Natural killer cell (primary cell): ENCODE data around the gene TP53I13. TPM values are rescaled to one million over a fixed set of nuclear protein-coding genes. Genes with fewer than 3 reads are reported as not detected.

Experiments
- ATAC-seq, 3 donors: fragments of 150-1000 bp in 2 of 3; fragments of 200-7000 bp in 1 of 3; cut with Tn5 transposase; 1 replicate in 1 of 3; 2 replicates in 2 of 3; pipeline ENCODE4 v1.10.0; 2021; ENCODE audit warnings: mild to moderate bottlenecking in 2 of 3, moderate library complexity in 2 of 3
- DNase-seq, 2 donors: peaks; one replicate each; pipeline versions ENCODE4 v3.0.0 to v3.0.0-alpha.2; 2013 to 2021; ENCODE audit warnings: mixed read lengths in 1 of 2
- H3K27ac ChIP-seq: one replicate; pipeline ENCODE4 v1.5.1; 2013; ENCODE audit warnings: mild to moderate bottlenecking, low read length
- H3K27me3 ChIP-seq: one replicate; pipeline ENCODE4 v1.6.1; 2013; ENCODE audit warnings: low read length; ENCODE audit not compliant: control insufficient read depth, insufficient read depth
- H3K36me3 ChIP-seq: one replicate; pipeline ENCODE4 v1.6.1; 2013; ENCODE audit warnings: low read length; ENCODE audit not compliant: control insufficient read depth, insufficient read depth
- H3K4me1 ChIP-seq: one replicate; pipeline ENCODE4 v1.6.1; 2013; ENCODE audit warnings: low read length; ENCODE audit not compliant: control insufficient read depth, insufficient read depth
- H3K4me3 ChIP-seq: one replicate; pipeline ENCODE4 v1.5.1; 2013; ENCODE audit warnings: low read length
- H3K9me3 ChIP-seq: one replicate; pipeline ENCODE4 v1.6.1; 2013; ENCODE audit warnings: low read length; ENCODE audit not compliant: control insufficient read depth, insufficient read depth
- H3K27ac Mint-ChIP-seq, 2 donors: one replicate each; pipeline ENCODE4 v1.8.0; 2022; ENCODE audit warnings: mild to moderate bottlenecking in 2 of 2, mixed read lengths in 2 of 2, moderate library complexity in 1 of 2
- H3K27me3 Mint-ChIP-seq, 2 donors: one replicate each; pipeline ENCODE4 v1.8.0; 2022; ENCODE audit warnings: low read depth in 2 of 2, mixed read lengths in 2 of 2
- H3K36me3 Mint-ChIP-seq: one replicate; pipeline ENCODE4 v1.8.0; 2022; ENCODE audit warnings: mixed read lengths
- H3K4me1 Mint-ChIP-seq, 2 donors: one replicate each; pipeline ENCODE4 v1.8.0; 2022; ENCODE audit warnings: mixed read lengths in 2 of 2
- H3K4me3 Mint-ChIP-seq: one replicate; pipeline ENCODE4 v1.8.0; 2022; ENCODE audit warnings: mild to moderate bottlenecking, moderate library complexity, mixed read lengths
- H3K9me3 Mint-ChIP-seq, 2 donors: one replicate each; pipeline ENCODE4 v1.8.0; 2022; ENCODE audit warnings: mixed read lengths in 2 of 2
- WGBS: methylation state at CpG from one replicate; pipeline ENCODE4 v1.1.7; 2013; ENCODE audit warnings: missing lambda C conversion rate; ENCODE audit not compliant: insufficient coverage; 5-methylcytosine and 5-hydroxymethylcytosine counted together
- intact Hi-C: fragments of 100-400 bp; cut with micrococcal nuclease; formaldehyde crosslinking; loops from one replicate; pipeline ENCODE4 v1.14.2; 2022
- total RNA-seq, 4 donors: library from RNA; stranded (reverse); fragments of 120-200 nt in 1 of 4; gene quantifications; one replicate each; pipeline versions ENCODE4 v1.2.3 to v1.2.4, GENCODE V29; 2013 to 2022
- TF ChIP-seq, protein P1 (sequence below): fragments of 200-600 bp; IDR thresholded peaks from one replicate; pipeline ENCODE4 v1.8.0; 2022; ENCODE audit warnings: antibody characterized with exemption

TP53I13 gene
- total RNA-seq, 3 donors from 2014 or later (not counting 1 experiment from before 2014, with no cell fraction given), result 122 to 148 (median 148) TPM

DNA sequence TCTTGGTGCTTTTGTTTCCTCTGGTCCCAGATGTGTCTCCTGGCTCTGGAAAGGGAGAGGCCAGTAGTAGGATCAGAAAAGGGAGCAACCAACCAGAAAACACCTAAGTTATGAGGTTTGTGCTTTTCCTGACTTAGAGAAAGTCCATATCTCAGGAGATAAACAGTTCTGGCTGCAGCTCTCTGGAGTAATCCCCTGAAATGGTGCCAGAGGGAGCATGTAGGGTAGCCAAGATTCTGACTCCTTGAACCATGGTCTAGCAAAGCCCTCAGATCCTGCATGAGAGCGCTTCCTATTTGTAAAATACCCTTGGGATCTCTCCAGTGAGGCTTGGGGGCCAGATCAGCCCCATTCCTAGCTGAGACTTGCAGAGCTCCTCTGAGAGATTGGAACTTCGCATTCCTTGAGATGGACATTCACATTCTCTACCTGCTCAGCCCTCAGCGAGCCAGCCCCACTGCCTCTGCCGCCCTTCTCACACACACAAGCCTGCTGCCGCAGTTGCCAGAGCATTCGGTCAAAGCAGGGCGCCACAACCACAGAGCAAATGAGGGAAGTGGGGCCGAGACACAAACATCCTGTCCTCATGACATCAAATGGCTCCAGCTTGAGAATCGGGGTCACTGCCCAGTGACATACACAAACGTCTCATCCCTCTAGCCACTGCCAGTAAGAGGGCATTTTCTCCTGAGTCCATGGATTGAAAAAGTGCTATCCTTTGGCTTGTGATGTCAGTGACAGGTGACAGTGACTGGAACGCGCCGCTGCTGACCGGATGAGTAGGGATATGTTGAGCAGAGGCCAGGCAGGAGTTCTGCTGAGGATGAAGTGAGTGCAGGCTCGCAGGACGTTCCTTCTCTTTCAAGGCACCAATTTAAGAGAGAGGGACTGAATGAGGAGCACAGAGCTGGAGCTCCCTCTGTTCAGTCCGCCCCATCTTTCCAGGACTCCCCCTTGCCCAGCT is 6.7 kb upstream of the TP53I13 start:
- DNase-seq, result peak; percentile 17 to 44
- H3K27ac Mint-ChIP-seq, result peak overlapping the region; percentile 92
- 46% methylated on average over 17 of the region's 17 CpGs for WGBS
- H3K4me3 Mint-ChIP-seq, result peak overlapping the region; percentile 84
- intact Hi-C loops, result loop anchor here (10.0 kb wide), 1 partner anchor 53 kb away; no protein-coding TSS in a partner anchor
- peaks cover 64% of the 10 kb centered on the region for H3K4me1 ChIP-seq
- H3K27me3 Mint-ChIP-seq, result no peaks in the 10 kb centered on the region
- no peaks in the 10 kb centered on the region for H3K9me3 ChIP-seq
- TF ChIP-seq, protein P1, sequence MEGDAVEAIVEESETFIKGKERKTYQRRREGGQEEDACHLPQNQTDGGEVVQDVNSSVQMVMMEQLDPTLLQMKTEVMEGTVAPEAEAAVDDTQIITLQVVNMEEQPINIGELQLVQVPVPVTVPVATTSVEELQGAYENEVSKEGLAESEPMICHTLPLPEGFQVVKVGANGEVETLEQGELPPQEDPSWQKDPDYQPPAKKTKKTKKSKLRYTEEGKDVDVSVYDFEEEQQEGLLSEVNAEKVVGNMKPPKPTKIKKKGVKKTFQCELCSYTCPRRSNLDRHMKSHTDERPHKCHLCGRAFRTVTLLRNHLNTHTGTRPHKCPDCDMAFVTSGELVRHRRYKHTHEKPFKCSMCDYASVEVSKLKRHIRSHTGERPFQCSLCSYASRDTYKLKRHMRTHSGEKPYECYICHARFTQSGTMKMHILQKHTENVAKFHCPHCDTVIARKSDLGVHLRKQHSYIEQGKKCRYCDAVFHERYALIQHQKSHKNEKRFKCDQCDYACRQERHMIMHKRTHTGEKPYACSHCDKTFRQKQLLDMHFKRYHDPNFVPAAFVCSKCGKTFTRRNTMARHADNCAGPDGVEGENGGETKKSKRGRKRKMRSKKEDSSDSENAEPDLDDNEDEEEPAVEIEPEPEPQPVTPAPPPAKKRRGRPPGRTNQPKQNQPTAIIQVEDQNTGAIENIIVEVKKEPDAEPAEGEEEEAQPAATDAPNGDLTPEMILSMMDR, result no peak
- H3K9me3 Mint-ChIP-seq, result no peaks in the 10 kb centered on the region
- no peak overlapping the region for H3K4me3 ChIP-seq
- peaks cover 49 to 53% of the 10 kb centered on the region in 2 donors for H3K4me1 Mint-ChIP-seq
- H3K36me3 ChIP-seq, result peaks cover 6% of the 10 kb centered on the region
- H3K27ac ChIP-seq, result peak overlapping the region; percentile 70
- no peaks in the 10 kb centered on the region for H3K36me3 Mint-ChIP-seq
- H3K27me3 ChIP-seq, result no peaks in the 10 kb centered on the region
- ATAC-seq, result peak; percentile 20 to 58 (median 52)

DNA sequence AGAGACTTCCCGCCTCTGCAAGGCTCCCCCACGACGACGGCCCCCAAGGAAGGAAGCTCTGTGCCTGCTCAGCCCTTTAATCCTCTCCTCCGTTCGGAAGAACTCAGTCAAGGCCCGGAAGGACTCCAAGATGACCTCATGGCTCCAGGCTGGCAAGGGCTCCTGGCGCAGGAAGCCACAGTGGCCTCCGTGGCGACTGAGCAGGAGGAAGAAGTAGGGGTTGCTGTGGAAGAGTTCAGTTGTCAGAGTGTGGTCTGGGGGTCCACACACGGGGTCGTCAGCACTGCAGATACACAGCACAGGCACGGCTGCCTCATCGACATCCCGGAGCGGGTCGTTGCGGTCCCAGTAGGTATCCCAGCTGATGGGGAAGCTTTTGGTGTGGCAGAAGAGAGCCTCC is 5.9 kb upstream of the TP53I13 start:
- Mint-ChIP-seq H3K4me3 (peak overlapping the region; percentile 84), H3K27me3 (no peaks in the 10 kb centered on the region), H3K4me1 (peaks cover 43 to 48% of the 10 kb centered on the region in 2 donors), H3K36me3 (no peaks in the 10 kb centered on the region), H3K9me3 (no peaks in the 10 kb centered on the region), H3K27ac (peak overlapping the region; percentile 92)
- ATAC-seq (no peak), DNase-seq (no peak)
- TF ChIP-seq, protein P1, result no peak
- peak overlapping the region; percentile 70 for H3K27ac ChIP-seq
- H3K27me3 ChIP-seq, result no peaks in the 10 kb centered on the region
- H3K4me1 ChIP-seq, result peaks cover 61% of the 10 kb centered on the region
- intact Hi-C loops, result loop anchor here (10.0 kb wide), 1 partner anchor 52 kb away; no protein-coding TSS in a partner anchor
- H3K36me3 ChIP-seq, result peaks cover 6% of the 10 kb centered on the region
- no peaks in the 10 kb centered on the region for H3K9me3 ChIP-seq
- WGBS, result 75% methylated on average over 18 of the region's 18 CpGs
- H3K4me3 ChIP-seq, result no peak overlapping the region

DNA sequence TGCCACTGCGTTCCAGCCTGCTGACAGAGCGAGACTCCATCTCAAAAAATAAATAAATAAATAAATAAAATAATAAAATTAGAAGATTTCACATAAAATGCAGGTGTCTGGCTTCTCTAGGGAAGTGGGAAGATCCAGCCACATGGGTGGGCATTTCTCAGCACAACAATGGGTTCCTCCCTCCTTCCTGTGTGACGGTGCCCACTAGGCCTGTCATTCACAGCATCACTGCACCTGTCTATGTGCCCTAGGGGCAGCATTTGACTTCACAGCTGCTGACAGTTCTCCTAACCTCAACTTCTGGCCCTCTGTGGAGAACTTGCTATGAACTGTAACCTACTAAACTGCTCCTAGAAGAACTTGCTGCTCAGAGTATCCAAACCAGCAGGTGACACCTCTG is 4.7 kb upstream of the TP53I13 start:
- Mint-ChIP-seq H3K27ac (peak overlapping the region; percentile 77 to 94), H3K36me3 (no peaks in the 10 kb centered on the region), H3K9me3 (no peaks in the 10 kb centered on the region), H3K4me1 (peaks cover 43 to 53% of the 10 kb centered on the region in 2 donors), H3K4me3 (peak overlapping the region; percentile 63), H3K27me3 (no peaks in the 10 kb centered on the region)
- Histone ChIP-seq H3K4me3 (no peak overlapping the region), H3K4me1 (peaks cover 63% of the 10 kb centered on the region), H3K27me3 (no peaks in the 10 kb centered on the region), H3K27ac (peak overlapping the region; percentile 38), H3K9me3 (no peaks in the 10 kb centered on the region), H3K36me3 (peaks cover 6% of the 10 kb centered on the region)
- TF ChIP-seq, protein P1, result no peak
- DNase-seq (peak in 1 of 2 donors; percentile 35), ATAC-seq (no peak)
- 0% methylated on average over 1 of the region's 3 CpGs for WGBS
- intact Hi-C loops, result loop anchor here (10.0 kb wide), 1 partner anchor 51 kb away; no protein-coding TSS in a partner anchor
